Stomach (tissue), 9 donors: Measurements from ENCODE around the gene SPIRE2. TPM values are rescaled to one million over a fixed set of nuclear protein-coding genes. Genes with fewer than 3 reads are reported as not detected.
A peak's percentile ranks its signal among the peaks of the same experiment; 100 is the strongest.
"Not testable (repeated sequence)": the region's sequence is repeated elsewhere in the genome, so short reads cannot be mapped to it uniquely, and the experiment has no call there.

Experiments
- DNase-seq, 2 donors: peaks; one replicate each; pipeline versions ENCODE4 v3.0.0 to v3.0.0-alpha.2; 2013 to 2019
- H3K27ac ChIP-seq, 5 donors: fragments of 200-600 bp in 4 of 5; sonication (generic) in 4 of 5; one replicate each; pipeline ENCODE4 v1.5.1; 2013 to 2019; ENCODE audit warnings: mild to moderate bottlenecking in 1 of 5, moderate library complexity in 1 of 5
- H3K27me3 ChIP-seq, 3 donors: fragments of 200-600 bp; sonication (generic); one replicate each; pipeline ENCODE4 v1.5.1; 2017 to 2019; ENCODE audit warnings: mixed run types in 1 of 3
- H3K36me3 ChIP-seq, 4 donors: fragments of 200-600 bp; sonication (generic); 1 replicate in 3 of 4; 2 replicates in 1 of 4; pipeline ENCODE4 v1.5.1; 2016 to 2019
- H3K4me1 ChIP-seq, 4 donors: fragments of 200-600 bp; sonication (generic); one replicate each; pipeline ENCODE4 v1.5.1; 2016 to 2019
- H3K4me3 ChIP-seq, 4 donors: fragments of 200-600 bp; sonication (generic) in 3 of 4; one replicate each; pipeline ENCODE4 v1.5.1; 2016 to 2019; ENCODE audit warnings: mild to moderate bottlenecking in 1 of 4
- H3K9me3 ChIP-seq, 4 donors: fragments of 200-600 bp; sonication (generic); one replicate each; pipeline ENCODE4 v1.5.1; 2016 to 2019
- EP300 ChIP-seq: sonication (generic); formaldehyde crosslinking; IDR thresholded peaks from one replicate; pipeline ENCODE4 v1.6.1; 2017; ENCODE audit warnings: antibody characterized with exemption
- POLR2A ChIP-seq, 4 donors: fragments of 450-650 bp; IDR thresholded peaks; one replicate each; pipeline ENCODE4 v1.6.1; 2016; ENCODE audit warnings: antibody characterized with exemption in 4 of 4, control low read depth in 2 of 4, mild to moderate bottlenecking in 1 of 4, moderate library complexity in 1 of 4
- POLR2AphosphoS5 ChIP-seq, 3 donors: sonication (generic); formaldehyde crosslinking; IDR thresholded peaks; one replicate each; pipeline ENCODE4 v1.6.1; 2016; ENCODE audit warnings: antibody characterized with exemption in 3 of 3
- WGBS, 5 donors: extraction: QIAGEN DNeasy Blood & Tissue Kit in 3 of 5; methylation state at CpG; one replicate each; pipeline versions ENCODE4 v1.1.5 to v1.1.7; 2013 to 2018; 5-methylcytosine and 5-hydroxymethylcytosine counted together
- intact Hi-C: fragments of 100-400 bp; cut with DNase I; formaldehyde crosslinking; loops from one replicate; pipeline ENCODE4 v1.15.1; 2023; ENCODE audit warnings: low total_unique reads
- polyA plus RNA-seq, 3 donors: library from polyadenylated mRNA; stranded (reverse); fragments of 200-250 nt; gene quantifications; one replicate each; pipeline ENCODE4 v1.2.3, GENCODE V29; 2013
- total RNA-seq, 5 donors: library from RNA; depleted of rRNA; stranded (reverse); fragments of >200 nt; gene quantifications; one replicate each; pipeline versions ENCODE4 v1.1.0 to v1.2.3, GENCODE V29; 2014 to 2016
- TF ChIP-seq, protein P1 (sequence below), 7 experiments: fragments of 450-650 bp in 4 of 7; fragments of 200-600 bp in 3 of 7; sonication (generic) in 3 of 7; IDR thresholded peaks; one replicate each; pipeline ENCODE4 v1.5.1; 2016 to 2019; ENCODE audit warnings: antibody characterized with exemption in 7 of 7, control low read depth in 2 of 7, mild to moderate bottlenecking in 1 of 7
- donor health status: healthy with polysubstance abuse.
- donor health status: Bipolar disorder and iron deficiency.
- donor health status: healthy.

SPIRE2 gene
- total and polyA plus RNA-seq, 8 donors: 3.9 to 230 (median 25.0) TPM

DNA sequence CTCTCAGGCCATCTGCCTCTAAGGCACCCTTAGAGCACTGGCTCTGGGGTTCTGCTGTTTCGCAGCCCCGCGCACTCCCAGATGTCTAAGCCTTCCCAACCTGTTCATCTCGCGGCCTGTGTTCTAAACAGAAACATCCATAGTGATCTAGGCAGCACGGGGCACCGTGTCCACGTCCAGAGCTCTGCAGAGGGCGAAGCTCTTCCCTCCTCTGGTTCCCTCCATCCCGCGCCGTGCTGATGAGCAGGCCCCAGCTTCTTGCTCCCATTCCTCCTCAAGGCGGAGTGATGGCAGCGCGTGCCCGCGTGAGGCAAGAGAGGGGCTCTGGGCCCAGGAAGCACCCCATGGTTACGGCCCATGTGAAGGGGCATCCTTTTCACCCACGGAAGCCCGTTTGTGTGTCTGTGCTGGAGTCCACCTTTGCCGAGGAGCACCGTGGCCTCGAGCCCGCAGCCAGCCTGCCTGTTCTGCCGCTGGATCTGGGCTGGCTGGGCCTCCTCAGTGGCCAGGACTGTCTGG lies 3.6 kb downstream of the SPIRE2 start:
- no peaks in the 10 kb centered on the region for H3K36me3 ChIP-seq
- 90 to 97% (median 95%) methylated on average over 24 to 25 of the region's 25 CpGs for WGBS, 5 donors
- no peak overlapping the region for H3K4me3 ChIP-seq
- no peaks in the 10 kb centered on the region for H3K9me3 ChIP-seq
- intact Hi-C loops: no loop called here
- DNase-seq: no peak
- H3K4me1 ChIP-seq: peaks cover 10 to 34% (median 24%) of the 10 kb centered on the region in 4 donors
- TF ChIP-seq EP300: no peak
- no peak for TF ChIP-seq POLR2A (IDR thresholded peaks at IDR 0.05)
- no peak for TF ChIP-seq POLR2AphosphoS5 (IDR thresholded peaks at IDR 0.05)
- TF ChIP-seq, protein P1, sequence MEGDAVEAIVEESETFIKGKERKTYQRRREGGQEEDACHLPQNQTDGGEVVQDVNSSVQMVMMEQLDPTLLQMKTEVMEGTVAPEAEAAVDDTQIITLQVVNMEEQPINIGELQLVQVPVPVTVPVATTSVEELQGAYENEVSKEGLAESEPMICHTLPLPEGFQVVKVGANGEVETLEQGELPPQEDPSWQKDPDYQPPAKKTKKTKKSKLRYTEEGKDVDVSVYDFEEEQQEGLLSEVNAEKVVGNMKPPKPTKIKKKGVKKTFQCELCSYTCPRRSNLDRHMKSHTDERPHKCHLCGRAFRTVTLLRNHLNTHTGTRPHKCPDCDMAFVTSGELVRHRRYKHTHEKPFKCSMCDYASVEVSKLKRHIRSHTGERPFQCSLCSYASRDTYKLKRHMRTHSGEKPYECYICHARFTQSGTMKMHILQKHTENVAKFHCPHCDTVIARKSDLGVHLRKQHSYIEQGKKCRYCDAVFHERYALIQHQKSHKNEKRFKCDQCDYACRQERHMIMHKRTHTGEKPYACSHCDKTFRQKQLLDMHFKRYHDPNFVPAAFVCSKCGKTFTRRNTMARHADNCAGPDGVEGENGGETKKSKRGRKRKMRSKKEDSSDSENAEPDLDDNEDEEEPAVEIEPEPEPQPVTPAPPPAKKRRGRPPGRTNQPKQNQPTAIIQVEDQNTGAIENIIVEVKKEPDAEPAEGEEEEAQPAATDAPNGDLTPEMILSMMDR (IDR thresholded peaks at IDR 0.05): no peak
- peaks cover 0 to 38% (median 0%) of the 10 kb centered on the region in 3 donors for H3K27me3 ChIP-seq
- no peak overlapping the region for H3K27ac ChIP-seq

DNA sequence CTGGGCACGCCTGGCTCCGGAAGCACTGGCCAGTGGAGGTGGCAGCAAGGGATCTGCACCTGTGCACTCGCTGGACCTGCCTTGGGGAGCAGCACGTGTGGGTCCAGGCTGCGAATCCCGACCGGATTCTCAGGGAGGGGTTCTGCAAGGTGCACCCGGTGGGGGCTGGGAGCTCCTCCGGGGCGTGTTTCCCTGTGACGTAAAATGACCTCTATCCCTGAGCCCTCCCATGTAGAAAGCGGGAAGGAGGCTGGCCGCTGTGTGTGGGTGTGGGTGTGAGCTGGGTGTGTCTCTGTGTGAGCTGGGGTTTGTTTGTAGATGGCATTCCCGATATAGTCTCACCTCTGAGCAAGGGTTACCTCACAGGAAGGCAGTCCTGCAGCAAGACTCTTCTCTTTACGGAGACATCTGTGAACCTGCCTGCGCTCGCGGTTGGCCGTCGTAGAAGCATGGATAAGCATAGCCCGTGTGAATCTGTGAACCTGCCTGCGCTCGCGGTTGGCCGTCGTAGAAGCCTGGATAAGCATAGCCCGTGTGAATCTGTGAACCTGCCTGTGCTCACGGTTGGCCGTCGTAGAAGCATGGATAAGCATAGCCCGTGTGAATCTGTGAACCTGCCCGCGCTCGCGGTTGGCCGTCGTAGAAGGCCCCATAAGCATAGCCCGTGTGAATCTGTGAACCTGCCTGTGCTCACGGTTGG lies 5.5 kb downstream of the SPIRE2 start:
- WGBS, 5 donors: 38 to 66% (median 53%) methylated on average over 38 to 39 of the region's 39 CpGs
- intact Hi-C loops, H3K4me3 ChIP-seq, H3K9me3 ChIP-seq, H3K36me3 ChIP-seq: not testable (repeated sequence)
- TF ChIP-seq POLR2AphosphoS5 (IDR thresholded peaks at IDR 0.05): peak in 2 of 3 donors; percentile 25 to 70
- Histone ChIP-seq H3K4me1 (peaks cover 15 to 37% (median 29%) of the 10 kb centered on the region in 4 donors), H3K27ac (peak overlapping the region; percentile 51 to 79 (median 73)), H3K27me3 (peaks cover 0 to 30% (median 0%) of the 10 kb centered on the region in 3 donors)
- peak; percentile 82 to 93 for DNase-seq

DNA sequence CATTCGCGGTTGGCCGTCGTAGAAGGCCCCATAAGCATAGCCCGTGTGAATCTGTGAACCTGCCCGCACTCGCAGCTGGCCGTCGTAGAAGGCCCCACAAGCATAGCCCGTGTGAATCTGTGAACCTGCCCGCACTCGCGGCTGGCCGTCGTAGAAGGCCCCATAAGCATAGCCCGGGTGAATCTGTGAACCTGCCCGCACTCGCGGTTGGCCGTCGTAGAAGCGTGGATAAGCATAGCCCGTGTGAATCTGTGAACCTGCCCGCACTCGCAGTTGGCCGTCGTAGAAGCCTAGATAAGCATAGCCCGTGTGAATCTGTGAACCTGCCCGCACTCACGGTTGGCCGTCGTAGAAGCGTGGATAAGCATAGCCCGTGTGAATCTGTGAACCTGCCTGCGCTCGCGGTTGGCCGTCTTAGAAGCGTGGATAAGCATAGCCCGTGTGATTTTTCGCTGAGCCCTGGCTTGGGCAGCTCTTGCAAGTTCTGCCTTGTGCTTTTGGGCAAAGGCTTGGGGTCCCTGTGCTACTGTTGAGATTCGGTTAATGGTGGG lies 6.6 kb downstream of the SPIRE2 start:
- H3K9me3 ChIP-seq, H3K4me3 ChIP-seq, intact Hi-C loops, H3K36me3 ChIP-seq, DNase-seq: not testable (repeated sequence)
- peak overlapping the region in 2 of 5 donors; percentile 41 to 64 for H3K27ac ChIP-seq
- WGBS, 5 donors: 83 to 97% (median 94%) methylated on average over 35 to 42 of the region's 42 CpGs
- H3K4me1 ChIP-seq: peaks cover 8 to 29% (median 21%) of the 10 kb centered on the region in 4 donors
- H3K27me3 ChIP-seq: peaks cover 0 to 21% (median 0%) of the 10 kb centered on the region in 3 donors

DNA sequence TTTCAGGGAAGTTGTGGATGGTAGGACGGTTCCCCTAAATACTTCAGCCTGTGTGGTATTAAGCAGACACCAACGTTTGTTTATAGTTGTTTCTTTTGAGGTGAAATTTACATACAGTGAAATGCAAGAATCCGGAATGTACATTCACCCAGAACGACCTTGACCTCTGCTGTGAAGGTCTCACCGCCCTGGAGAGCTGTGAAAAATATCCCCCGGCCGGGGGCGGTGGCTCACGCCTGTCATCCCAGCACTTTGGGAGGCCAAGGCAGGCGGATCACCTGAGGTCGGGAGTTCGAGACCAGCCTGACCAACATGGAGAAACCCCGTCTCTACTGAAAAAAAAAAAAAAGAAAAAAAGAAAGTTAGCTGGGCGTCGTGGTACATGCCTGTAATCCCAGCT lies 8.2 kb downstream of the SPIRE2 start:
- DNase-seq, H3K9me3 ChIP-seq, intact Hi-C loops, H3K36me3 ChIP-seq, H3K27ac ChIP-seq, H3K4me3 ChIP-seq: not testable (repeated sequence)
- WGBS, 5 donors: 81 to 86% (median 84%) methylated on average over 14 to 15 of the region's 15 CpGs
- H3K27me3 ChIP-seq: peaks cover 0 to 21% (median 0%) of the 10 kb centered on the region in 3 donors
- H3K4me1 ChIP-seq: peaks cover 8 to 29% (median 19%) of the 10 kb centered on the region in 4 donors

DNA sequence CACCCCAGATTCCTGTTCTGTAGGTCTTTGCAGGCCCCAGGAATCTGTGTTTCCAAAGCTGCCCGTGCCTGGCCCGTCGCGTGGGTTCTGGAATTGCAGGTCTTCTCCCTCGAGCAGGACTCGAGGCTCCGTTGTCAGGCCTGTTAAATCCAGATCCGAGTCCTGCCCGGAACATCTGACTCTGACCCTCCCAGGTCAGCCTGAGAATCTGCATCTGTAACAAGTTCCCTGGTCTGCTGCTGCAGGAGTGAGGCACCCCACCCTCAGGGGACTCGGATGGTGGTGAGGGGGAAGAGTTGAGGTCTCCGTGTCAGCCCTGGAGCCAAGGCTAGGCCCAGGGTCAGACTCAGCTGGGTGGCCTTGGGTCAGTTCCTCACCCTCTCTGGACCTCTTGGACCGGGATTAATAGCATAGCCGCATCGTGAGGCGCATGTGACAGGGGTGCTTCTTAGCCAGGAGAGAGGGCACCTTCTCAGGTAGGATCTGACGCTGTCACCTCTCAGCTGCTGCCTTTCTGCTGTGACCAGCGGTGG lies 8.8 kb downstream of the SPIRE2 start:
- TF ChIP-seq EP300 (no peak), POLR2A (IDR thresholded peaks at IDR 0.05) (no peak), POLR2AphosphoS5 (IDR thresholded peaks at IDR 0.05) (no peak)
- TF ChIP-seq, protein P1 (IDR thresholded peaks at IDR 0.05): no peak
- Histone ChIP-seq H3K4me3 (peak overlapping the region in 3 of 4 donors; percentile 18 to 41 (median 29)), H3K9me3 (no peaks in the 10 kb centered on the region), H3K36me3 (no peaks in the 10 kb centered on the region), H3K4me1 (peaks cover 8 to 29% (median 19%) of the 10 kb centered on the region in 4 donors), H3K27ac (peak overlapping the region; percentile 66 to 79 (median 74)), H3K27me3 (peaks cover 0 to 18% (median 0%) of the 10 kb centered on the region in 3 donors)
- 70 to 78% (median 72%) methylated on average over 17 of the region's 17 CpGs for WGBS, 5 donors
- intact Hi-C loops: no loop called here
- no peak for DNase-seq
